NCI-H748 (cell line): Measurements from ENCODE around the gene SOX12.
A peak's percentile ranks its signal among the peaks of the same experiment; 100 is the strongest.
"Not testable (repeated sequence)": the region's sequence is repeated elsewhere in the genome, so short reads cannot be mapped to it uniquely, and the experiment has no call there.

Source experiments
- DNase-seq: peaks from one replicate; lab custom pipeline; 2025; ENCODE audit not compliant: unreplicated experiment; lab: John Stamatoyannopoulos, UW

SOX12 gene

DNA sequence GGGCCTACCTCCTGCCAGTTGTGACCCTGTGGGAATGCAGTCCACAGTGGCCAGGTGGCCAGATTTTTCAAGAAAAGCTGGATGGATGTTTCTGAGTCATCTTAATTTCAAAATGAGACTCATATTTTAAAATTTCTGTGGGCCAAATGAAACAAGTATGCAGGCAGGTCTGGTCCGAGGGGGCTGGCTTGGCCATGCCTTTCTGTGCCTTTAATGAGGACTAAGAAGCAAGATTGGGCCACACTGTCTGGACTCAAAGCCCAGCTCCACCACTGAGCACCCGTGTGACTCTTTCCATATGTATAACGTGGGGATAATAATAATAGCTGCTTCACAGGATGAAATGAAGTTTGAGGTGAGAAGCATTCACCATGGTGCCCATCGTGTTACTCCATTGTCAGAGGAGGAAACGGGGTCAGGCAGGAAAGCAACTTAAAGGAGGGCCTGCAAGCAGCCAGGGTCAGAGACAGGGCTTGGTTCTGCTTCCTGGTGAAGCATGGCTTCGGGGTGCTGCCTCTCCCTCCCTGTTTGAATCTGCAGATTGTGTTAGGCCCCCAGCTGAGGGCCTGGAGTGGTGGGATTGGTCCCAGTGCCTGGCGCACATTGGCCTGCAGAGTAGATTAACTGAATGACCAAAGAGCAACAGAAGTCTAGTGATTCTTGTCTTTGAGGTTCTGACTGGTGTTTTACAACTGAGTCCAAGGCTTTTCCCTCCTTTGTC is 3.8 kb downstream of the SOX12 start:
- no peak for DNase-seq

DNA sequence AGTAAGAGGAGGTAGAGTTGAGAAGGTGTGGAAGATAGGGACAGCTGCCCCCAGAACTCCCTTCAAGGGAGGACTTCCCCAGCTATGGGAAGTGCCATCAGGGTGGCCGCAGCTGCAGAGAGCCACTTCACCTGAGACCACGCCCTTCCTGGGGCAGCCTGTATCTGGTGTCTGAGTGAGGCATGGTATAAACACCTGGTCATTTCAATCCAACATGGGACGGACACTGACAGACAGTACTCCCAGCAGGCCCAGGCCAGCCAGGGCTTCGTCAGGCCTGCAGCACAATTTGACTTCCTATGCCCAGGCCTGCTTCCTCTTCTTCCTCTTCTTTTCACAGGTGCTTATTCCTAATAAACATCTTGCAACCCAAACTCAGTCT is 4.5 kb downstream of the SOX12 start:
- peak; percentile 74 for DNase-seq

DNA sequence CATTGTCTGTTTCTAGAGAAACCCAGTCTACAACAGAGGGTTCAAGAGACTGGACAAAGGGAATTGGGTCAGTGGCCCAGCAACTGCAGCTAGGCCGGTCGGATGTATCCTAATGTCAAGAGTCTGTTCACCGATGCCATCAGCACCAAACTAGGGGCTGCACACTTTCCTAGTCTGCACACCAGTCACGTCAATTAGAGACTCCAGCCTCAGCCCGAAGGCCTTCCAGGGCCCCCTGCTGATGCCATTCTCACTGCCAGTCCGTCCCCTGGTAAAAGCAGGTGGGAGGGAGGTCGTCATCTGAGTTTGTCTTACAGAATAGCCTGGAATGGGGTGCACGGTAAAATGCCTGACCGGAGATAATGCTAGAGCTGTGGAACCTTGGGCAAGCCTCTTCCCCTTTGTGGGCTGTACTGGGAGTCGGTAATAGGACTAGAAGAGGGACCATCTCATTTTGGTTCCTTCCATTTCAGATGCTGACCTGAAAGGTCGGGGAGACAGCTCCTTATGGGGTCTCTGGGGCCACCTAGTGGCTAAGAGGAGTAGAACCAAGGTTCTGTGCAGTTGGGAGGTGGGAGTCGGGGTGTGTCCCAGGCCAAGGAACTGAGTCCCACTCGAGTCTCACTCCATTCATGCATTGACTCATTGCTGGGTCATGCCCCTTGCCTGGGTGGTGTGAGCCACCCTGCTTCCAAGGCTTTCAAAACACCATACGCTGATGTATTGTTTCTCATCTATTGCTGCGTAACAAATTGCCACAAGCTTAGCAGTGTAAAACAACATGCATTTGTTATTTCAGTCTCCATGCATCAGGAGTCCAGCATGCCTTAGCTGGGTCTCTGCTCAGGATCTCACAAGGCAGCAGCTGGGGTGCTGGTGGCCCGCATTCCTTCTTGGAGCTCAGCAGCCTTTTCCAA is 5.1 kb downstream of the SOX12 start:
- DNase-seq = peak; percentile 78

DNA sequence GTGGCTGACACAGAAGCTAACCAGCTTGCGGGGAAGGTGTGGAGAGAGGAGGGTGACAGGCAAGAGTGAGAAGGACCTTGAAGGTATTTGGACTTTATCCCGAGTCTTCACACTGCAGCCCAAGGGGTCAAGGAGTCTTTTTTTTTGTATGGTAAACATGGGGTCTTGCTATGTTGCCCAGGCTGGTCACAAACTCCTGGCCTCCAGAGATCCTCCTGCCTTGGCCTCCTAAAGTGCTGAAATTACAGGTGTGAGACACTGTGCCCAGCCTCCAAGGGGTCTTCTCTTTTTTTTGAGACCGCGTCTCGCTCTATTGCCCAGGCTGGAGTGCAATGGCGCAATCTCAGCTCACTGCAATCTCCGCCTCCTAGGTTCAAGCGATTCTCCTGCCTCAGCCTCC is 9.2 kb downstream of the SOX12 start:
- DNase-seq = no peak

- DNase-seq = not testable (repeated sequence)
Measured at GRCh38 chr20:336040-336439, 10.7 kb downstream of the SOX12 start.

- DNase-seq = no peak
Measured at GRCh38 chr20:341682-342081, 16.3 kb downstream of the SOX12 start.

DNA sequence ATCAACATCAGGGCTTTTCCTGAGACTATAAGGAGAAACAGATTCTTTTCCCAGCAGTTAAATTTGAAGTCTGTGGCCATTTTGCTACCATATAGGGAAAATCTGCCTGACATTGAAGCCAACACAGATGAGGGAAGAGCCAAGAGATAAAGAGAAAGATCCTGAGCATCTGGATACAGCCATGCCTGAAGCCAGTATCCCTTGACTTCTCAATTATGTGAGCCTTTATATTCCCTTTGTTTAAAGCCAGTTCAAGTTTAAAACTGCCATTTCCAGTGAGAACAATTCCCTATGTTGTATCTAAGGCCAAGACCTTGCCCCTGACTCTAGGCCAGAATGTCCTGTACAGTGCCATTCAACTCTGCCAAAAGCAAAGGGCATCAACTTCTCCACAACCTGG is 17.8 kb downstream of the SOX12 start:
- DNase-seq = no peak

- no peak for DNase-seq
Measured at GRCh38 chr20:346033-346639, 20.8 kb downstream of the SOX12 start.

GRCh38 chr20:346640-347316 is 21.4 kb downstream of the SOX12 start, which contains the start of gene NRSN2:
NRSN2 (plus strand) TSS chr20:347111; CDS start chr20:349644, 2,533 bp downstream.
- DNase-seq = peak; percentile 84

DNA sequence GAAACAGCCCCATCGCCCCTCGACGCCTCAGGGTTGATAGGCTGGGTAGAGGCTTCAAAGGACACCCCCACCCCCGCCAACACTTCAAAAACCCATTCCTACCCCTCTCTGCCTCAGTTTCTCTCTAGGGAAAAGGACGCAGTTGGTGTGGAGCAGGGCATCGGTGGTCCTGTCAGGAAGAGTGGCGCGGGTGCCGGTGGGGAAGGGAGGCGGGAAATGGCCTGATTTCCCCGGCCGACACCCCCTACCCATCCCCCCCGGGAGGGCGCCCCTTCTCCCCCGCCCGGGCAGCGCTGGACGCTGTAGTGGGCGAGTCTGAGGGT is 21.9 kb downstream of the SOX12 start:
- DNase-seq = no peak

DNA sequence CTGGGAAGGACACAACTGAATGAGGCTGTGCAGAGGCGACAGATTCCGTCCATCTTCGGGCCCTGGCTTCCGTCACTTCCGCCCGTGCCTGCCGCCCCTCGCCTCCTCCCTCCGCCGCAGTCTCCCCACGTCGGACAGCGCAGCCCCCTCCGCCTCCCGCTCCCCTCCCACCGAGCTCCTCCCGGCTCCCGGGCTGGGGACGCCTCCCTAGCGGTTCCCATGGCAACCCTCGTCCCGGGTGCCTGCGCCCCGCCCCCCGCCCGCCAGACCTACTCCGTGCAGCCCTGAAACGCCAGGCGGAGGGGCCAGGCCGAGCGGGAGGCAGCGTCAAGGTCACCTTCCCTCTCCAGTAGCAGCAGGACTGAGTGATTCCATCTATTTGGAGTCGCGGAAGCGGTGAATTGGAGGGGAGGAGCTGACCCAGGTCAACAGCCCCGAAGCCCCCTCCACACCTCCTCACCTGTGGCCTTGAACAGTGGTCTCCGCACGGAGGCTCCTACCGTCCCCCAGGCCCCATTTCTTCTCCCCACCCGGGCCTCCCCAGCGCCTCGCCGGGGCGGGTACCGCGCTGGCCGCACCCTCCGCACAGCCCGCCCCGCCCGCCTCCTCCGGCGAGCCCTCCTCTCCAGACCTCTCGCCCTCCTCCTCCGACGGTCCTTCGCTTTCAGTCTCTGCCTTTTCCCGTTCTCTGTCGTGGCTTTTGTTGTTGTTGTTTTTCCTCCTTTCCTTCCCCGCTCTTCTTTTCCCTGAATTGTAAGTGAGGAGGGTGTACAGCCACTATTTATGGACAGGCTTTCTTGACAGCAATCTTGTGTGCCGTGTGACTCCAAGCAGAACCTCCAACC is 22.5 kb downstream of the SOX12 start:
- peak; percentile 99 for DNase-seq

- no peak for DNase-seq
Measured at GRCh38 chr20:348972-349841, 23.9 kb downstream of the SOX12 start.

- no peak for DNase-seq
Measured at GRCh38 chr20:353166-353565, 27.8 kb downstream of the SOX12 start.

GRCh38 chr20:354298-354977 is 29.1 kb downstream of the SOX12 start:
- peak; percentile 85 for DNase-seq

GRCh38 chr20:356154-356553 is 30.8 kb downstream of the SOX12 start:
- not testable (repeated sequence) for DNase-seq

GRCh38 chr20:356745-357144 is 31.4 kb downstream of the SOX12 start:
- no peak for DNase-seq

GRCh38 chr20:358891-359555 is 33.7 kb downstream of the SOX12 start:
- no peak for DNase-seq

- DNase-seq = peak; percentile 58
Measured at GRCh38 chr20:361561-361960, 36.2 kb downstream of the SOX12 start.
